Fibroblast of pulmonary artery (primary cell): Measurements from ENCODE around the gene RHOG.

Source experiments
- DNase-seq: peaks from one replicate; pipeline ENCODE4 v3.0.0-alpha.2; 2010; ENCODE audit warnings: low read depth
- H3K4me3 ChIP-seq: replicated peaks from 2 replicates; pipeline ENCODE4 v1.5.1; 2011; ENCODE audit warnings: low read depth, mild to moderate bottlenecking, control low read depth, low read length, moderate library complexity
- CTCF ChIP-seq: IDR thresholded peaks from 2 replicates; pipeline ENCODE4 v1.5.1; 2011; ENCODE audit warnings: mild to moderate bottlenecking, control low read depth, low read length, inconsistent platforms; ENCODE audit errors: missing control alignments

RHOG gene

DNA sequence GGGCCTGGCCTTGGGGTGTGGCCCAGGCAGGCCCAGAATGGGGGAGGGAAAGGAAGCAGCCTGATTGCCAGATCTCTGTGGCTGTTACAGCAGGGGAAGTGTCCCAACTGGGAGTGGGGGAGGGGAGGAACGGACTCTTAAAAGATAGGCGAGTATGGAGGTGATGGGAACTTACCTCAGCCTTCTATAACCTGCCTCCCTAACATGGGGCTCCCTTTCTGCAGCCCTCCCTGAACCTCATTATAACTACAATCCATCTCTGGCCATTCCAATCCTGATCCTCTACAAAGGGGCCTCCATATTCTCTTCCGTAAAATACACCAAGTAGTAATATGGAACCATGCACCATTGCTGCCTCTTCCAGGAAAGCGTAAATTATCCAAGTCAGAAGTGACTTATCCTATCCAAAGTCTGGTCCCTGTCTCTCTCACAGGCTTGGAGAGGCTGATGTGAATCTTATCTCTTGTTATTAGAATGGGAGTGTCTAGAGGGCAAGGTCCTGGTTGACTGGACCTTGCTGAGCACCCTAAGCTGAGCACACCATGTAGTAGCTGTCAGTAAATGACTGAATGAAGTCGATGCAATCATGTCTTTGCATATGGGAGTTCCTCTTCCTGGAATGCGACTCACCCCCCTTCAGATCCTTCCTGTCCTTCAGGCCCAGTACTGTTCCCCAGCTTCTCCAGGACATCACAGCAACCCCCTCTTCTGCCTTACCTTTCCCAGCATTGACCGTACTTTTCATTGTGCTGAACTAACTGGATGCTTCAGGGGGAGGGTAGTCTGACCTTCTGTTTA, 5.9 kb downstream of the RHOG start:
- DNase-seq: no peak
- H3K4me3 ChIP-seq: no peak overlapping the region
- TF ChIP-seq CTCF: no peak

DNA sequence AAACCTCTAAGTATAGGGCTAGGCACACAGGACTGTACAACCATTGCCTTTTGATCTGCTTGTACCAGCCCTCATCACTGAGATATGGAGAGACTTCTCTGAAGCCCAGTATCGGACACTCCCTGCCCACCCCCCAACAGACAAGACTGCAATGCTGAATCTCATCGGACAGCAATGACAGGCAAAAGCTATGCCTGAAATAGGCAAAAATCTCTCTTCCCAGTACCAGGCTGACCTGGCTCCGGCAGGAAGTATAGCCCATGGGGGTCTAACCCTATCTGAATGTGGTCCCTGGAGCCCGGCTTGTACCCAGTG, 6.5 kb downstream of the RHOG start:
- TF ChIP-seq CTCF: no peak
- DNase-seq: no peak
- H3K4me3 ChIP-seq: no peak overlapping the region

DNA sequence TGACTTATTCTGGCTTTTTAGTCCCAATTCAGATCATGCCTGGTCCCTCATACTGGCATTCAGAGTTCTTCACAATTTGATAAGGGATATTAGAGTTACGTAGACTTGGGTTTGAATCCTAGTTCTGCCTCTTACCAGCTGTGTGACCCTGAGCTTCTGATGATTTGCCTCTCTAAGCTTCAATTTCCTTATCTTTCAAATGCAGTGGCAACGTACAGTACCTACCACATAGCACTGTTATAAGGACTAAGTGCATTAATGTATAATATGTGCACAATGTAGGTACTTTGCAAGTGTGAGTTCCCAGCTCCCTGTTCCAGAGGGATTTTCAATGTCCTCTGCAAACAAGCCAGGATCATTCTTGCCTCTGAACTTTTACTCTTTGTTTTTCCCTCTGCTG, 7.3 kb downstream of the RHOG start:
- H3K4me3 ChIP-seq: no peak overlapping the region
- TF ChIP-seq CTCF: no peak
- no peak for DNase-seq

- TF ChIP-seq CTCF: no peak
- H3K4me3 ChIP-seq: no peak overlapping the region
- no peak for DNase-seq
Measured at GRCh38 chr11:3832816-3833215, 7.9 kb downstream of the RHOG start.

GRCh38 chr11:3831378-3832239, 9.2 kb downstream of the RHOG start:
- TF ChIP-seq CTCF: no peak
- no peak for DNase-seq
- H3K4me3 ChIP-seq: no peak overlapping the region

GRCh38 chr11:3830730-3831129, 10.0 kb downstream of the RHOG start:
- H3K4me3 ChIP-seq: no peak overlapping the region
- no peak for TF ChIP-seq CTCF
- no peak for DNase-seq
